Esophagus muscularis mucosa (tissue), 4 donors: Measurements from ENCODE around the gene KHDC4. TPM values are rescaled to one million over a fixed set of nuclear protein-coding genes. Genes with fewer than 3 reads are reported as not detected.

Experiments used
- DNase-seq: peaks from one replicate; pipeline ENCODE4 v3.0.0-alpha.2; 2017; ENCODE audit errors: extremely low spot score
- H3K27ac ChIP-seq, 4 donors: fragments of 200-600 bp; sonication (generic); replicated peaks in 1 of 4; 1 replicate in 3 of 4; 2 replicates in 1 of 4; pipeline ENCODE4 v1.5.1; 2016 to 2019; ENCODE audit warnings: mild to moderate bottlenecking in 1 of 4
- H3K27me3 ChIP-seq, 4 donors: fragments of 200-600 bp; sonication (generic); one replicate each; pipeline versions ENCODE4 v1.5.1 to v1.6.0; 2016 to 2019
- H3K36me3 ChIP-seq, 4 donors: fragments of 200-600 bp; sonication (generic); one replicate each; pipeline ENCODE4 v1.5.1; 2016 to 2019
- H3K4me1 ChIP-seq, 4 donors: fragments of 200-600 bp; sonication (generic); one replicate each; pipeline ENCODE4 v1.5.1; 2016 to 2019
- H3K4me3 ChIP-seq, 4 donors: fragments of 200-600 bp; sonication (generic); 1 replicate in 2 of 4; 2 replicates in 2 of 4; pipeline ENCODE4 v1.5.1; 2016 to 2019; ENCODE audit warnings: mild to moderate bottlenecking in 4 of 4, moderate library complexity in 1 of 4
- H3K9me3 ChIP-seq, 4 donors: fragments of 200-600 bp; sonication (generic); 1 replicate in 3 of 4; 2 replicates in 1 of 4; pipeline ENCODE4 v1.5.1; 2016 to 2019
- EP300 ChIP-seq: sonication (generic); formaldehyde crosslinking; IDR thresholded peaks from one replicate; pipeline ENCODE4 v1.6.1; 2017; ENCODE audit warnings: antibody characterized with exemption
- POLR2A ChIP-seq: fragments of 450-650 bp; IDR thresholded peaks from one replicate; pipeline ENCODE4 v1.6.1; 2017; ENCODE audit warnings: antibody characterized with exemption, moderate library complexity, mild to moderate bottlenecking, low read depth
- POLR2AphosphoS5 ChIP-seq, 2 donors: sonication (generic); formaldehyde crosslinking; IDR thresholded peaks; one replicate each; pipeline ENCODE4 v1.6.1; 2017; ENCODE audit warnings: antibody characterized with exemption in 2 of 2
- WGBS: methylation state at CpG from one replicate; pipeline ENCODE4 v1.1.5; 2018; 5-methylcytosine and 5-hydroxymethylcytosine counted together
- intact Hi-C: fragments of 100-400 bp; cut with DNase I; formaldehyde crosslinking; loops from one replicate; pipeline ENCODE4 v1.15.1; 2023
- total RNA-seq, 4 donors: library from RNA; depleted of rRNA; stranded (reverse); fragments of >200 nt; gene quantifications; one replicate each; pipeline versions ENCODE4 v1.1.0 to v1.2.1, GENCODE V29; 2016
- TF ChIP-seq, protein P1 (sequence below), 3 experiments: fragments of 200-600 bp in 2 of 3; fragments of 450-650 bp in 1 of 3; sonication (generic) in 2 of 3; IDR thresholded peaks; one replicate each; pipeline ENCODE4 v1.5.1; 2017 to 2019; ENCODE audit warnings: antibody characterized with exemption in 3 of 3, mild to moderate bottlenecking in 2 of 3, moderate library complexity in 1 of 3

Gene KHDC4
- total RNA-seq, 4 donors from 2014 or later, result 25.8 to 41.5 (median 29.2) TPM

DNA sequence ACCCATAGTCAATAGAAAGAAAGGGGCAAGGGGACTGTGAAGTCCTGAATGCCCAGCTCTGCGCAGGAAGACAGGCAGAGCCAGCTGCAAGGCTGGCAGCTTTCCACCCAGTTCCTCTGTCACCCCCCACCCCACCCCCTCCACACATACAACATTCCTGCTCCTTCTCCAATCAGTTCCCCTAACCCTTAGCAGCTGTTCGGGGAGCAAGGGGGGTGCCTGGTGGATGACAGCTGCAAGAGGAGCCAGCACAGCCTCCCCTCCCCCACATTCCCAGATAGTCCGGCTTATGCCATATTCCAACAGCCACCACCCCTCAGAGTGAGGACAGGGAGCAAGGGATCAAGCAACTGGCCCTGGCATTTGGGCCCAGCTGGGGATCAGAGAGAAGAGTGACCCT is 34.5 kb upstream of the KHDC4 start:
- intact Hi-C loops, result no loop called here
- H3K9me3 ChIP-seq, result no peaks in the 10 kb centered on the region
- peaks cover 22 to 63% (median 45%) of the 10 kb centered on the region in 4 donors for H3K36me3 ChIP-seq
- WGBS, result 30% methylated on average over 3 of the region's 3 CpGs
- peak overlapping the region; percentile 79 to 97 (median 91) for H3K27ac ChIP-seq
- DNase-seq, result no peak
- H3K27me3 ChIP-seq, result no peaks in the 10 kb centered on the region
- peak overlapping the region in 1 of 4 donors; percentile 11 for H3K4me3 ChIP-seq
- peaks cover 79 to 91% (median 81%) of the 10 kb centered on the region in 4 donors for H3K4me1 ChIP-seq
- TF ChIP-seq, protein P1, sequence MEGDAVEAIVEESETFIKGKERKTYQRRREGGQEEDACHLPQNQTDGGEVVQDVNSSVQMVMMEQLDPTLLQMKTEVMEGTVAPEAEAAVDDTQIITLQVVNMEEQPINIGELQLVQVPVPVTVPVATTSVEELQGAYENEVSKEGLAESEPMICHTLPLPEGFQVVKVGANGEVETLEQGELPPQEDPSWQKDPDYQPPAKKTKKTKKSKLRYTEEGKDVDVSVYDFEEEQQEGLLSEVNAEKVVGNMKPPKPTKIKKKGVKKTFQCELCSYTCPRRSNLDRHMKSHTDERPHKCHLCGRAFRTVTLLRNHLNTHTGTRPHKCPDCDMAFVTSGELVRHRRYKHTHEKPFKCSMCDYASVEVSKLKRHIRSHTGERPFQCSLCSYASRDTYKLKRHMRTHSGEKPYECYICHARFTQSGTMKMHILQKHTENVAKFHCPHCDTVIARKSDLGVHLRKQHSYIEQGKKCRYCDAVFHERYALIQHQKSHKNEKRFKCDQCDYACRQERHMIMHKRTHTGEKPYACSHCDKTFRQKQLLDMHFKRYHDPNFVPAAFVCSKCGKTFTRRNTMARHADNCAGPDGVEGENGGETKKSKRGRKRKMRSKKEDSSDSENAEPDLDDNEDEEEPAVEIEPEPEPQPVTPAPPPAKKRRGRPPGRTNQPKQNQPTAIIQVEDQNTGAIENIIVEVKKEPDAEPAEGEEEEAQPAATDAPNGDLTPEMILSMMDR (IDR thresholded peaks at IDR 0.05), result no peak
- no peak for TF ChIP-seq POLR2AphosphoS5 (IDR thresholded peaks at IDR 0.05)
- no peak for TF ChIP-seq EP300
- no peak for TF ChIP-seq POLR2A

DNA sequence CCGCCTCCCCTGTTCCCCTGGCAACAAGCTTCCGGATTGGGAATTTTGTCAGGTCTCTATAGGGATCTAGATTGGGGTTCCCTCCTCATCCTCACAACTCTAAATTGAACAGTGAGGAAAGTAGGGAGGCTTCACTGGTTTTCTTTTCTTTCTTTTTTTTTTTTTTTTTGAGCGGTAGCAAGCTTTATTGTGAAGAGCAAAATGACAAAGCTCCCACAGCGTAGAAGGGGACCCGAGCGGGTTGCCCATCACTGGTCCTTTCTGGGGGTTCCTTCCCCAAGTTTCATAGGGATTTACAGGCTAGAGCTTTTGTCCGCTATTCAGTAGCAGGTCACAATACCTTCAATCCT is 33.8 kb upstream of the KHDC4 start:
- Histone ChIP-seq H3K4me1 (peaks cover 76 to 91% (median 80%) of the 10 kb centered on the region in 4 donors), H3K27ac (peak overlapping the region; percentile 79 to 97 (median 91)), H3K27me3 (no peaks in the 10 kb centered on the region), H3K4me3 (peak overlapping the region in 3 of 4 donors; percentile 5 to 16 (median 5)), H3K36me3 (peaks cover 22 to 68% (median 51%) of the 10 kb centered on the region in 4 donors), H3K9me3 (no peaks in the 10 kb centered on the region)
- no peak for DNase-seq
- 45% methylated on average over 7 of the region's 7 CpGs for WGBS
- TF ChIP-seq, protein P1 (IDR thresholded peaks at IDR 0.05), result no peak
- TF ChIP-seq POLR2A, result no peak
- TF ChIP-seq POLR2AphosphoS5 (IDR thresholded peaks at IDR 0.05), result no peak
- no peak for TF ChIP-seq EP300
- intact Hi-C loops, result no loop called here

DNA sequence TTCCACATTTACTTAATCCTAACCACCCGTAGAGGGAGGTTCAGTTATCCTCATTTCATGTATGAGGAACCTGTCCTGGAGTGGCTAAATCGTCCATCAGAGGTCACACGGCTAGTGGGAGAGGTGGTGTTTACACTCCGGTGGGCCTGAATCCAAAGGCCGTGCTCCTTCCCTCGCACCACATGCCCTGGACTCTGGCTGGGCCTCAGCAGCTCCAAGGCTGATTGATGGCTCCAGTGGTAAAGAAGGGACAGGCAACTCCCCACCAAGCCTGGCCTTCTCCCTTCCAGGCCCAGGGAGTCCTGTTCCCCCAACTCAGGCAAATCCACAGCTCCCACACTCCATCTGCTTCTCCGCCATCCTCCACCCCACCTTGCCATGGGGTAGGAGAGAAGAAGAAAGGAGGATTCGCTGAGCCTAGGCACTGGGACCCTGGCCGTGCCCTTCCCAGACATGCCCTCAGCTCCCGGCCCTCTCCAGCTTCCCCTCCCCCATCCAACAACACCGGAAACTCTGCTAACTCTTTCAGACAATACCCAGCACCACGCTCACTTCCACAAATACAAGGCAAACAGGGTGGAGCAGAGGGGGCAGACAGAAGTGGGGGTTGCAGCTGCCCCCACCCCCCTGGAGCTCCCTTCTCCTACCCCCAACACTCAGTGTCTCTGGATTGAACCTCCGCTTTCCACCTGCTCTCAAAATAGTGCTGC is 33.3 kb upstream of the KHDC4 start:
- WGBS, result 32% methylated on average over 13 of the region's 13 CpGs
- peak overlapping the region; percentile 79 to 97 (median 91) for H3K27ac ChIP-seq
- intact Hi-C loops, result no loop called here

DNA sequence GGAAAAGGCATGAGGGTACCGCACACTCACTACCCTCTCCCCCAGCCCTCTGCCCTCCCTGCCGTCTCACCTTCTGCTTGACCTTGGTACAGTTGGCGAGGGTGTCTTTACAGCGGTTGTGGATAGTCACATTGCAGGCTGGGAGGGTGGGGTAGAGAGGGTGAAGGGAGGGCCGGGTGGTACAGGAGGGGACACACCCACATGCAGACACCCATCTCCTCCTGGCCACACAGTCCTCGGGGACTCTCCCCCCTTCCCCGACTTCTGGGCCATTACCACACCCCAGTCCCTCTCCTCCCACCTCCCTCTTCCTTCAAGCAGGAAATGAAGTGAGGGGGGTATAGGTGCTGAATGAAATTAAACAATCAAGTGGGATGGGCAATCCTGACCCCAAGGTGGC is 32.5 kb upstream of the KHDC4 start:
- no peaks in the 10 kb centered on the region for H3K9me3 ChIP-seq
- H3K27ac ChIP-seq, result peak overlapping the region; percentile 79 to 97 (median 91)
- intact Hi-C loops, result no loop called here
- no peaks in the 10 kb centered on the region for H3K27me3 ChIP-seq
- no peak for TF ChIP-seq POLR2AphosphoS5 (IDR thresholded peaks at IDR 0.05)
- TF ChIP-seq, protein P1 (IDR thresholded peaks at IDR 0.05), result no peak
- TF ChIP-seq POLR2A, result no peak
- TF ChIP-seq EP300, result no peak
- no peak for DNase-seq
- H3K36me3 ChIP-seq, result peaks cover 33 to 69% (median 62%) of the 10 kb centered on the region in 4 donors
- WGBS, result 41% methylated on average over 7 of the region's 7 CpGs
- H3K4me1 ChIP-seq, result peaks cover 76 to 91% (median 80%) of the 10 kb centered on the region in 4 donors
- H3K4me3 ChIP-seq, result peak overlapping the region in 1 of 4 donors; percentile 16

More for the DNA sequence above, 33.3 kb upstream of the KHDC4 start:
- Histone ChIP-seq H3K36me3 (peaks cover 26 to 69% (median 56%) of the 10 kb centered on the region in 4 donors), H3K9me3 (no peaks in the 10 kb centered on the region), H3K4me3 (peak overlapping the region in 3 of 4 donors; percentile 5 to 16 (median 5)), H3K4me1 (peaks cover 76 to 91% (median 80%) of the 10 kb centered on the region in 4 donors), H3K27me3 (no peaks in the 10 kb centered on the region)
- DNase-seq, result no peak
- TF ChIP-seq POLR2A, result no peak
- peak in 1 of 2 donors; percentile 37 for TF ChIP-seq POLR2AphosphoS5 (IDR thresholded peaks at IDR 0.05)
- TF ChIP-seq, protein P1 (IDR thresholded peaks at IDR 0.05), result no peak
- TF ChIP-seq EP300, result no peak
